ENCODE data around the gene SRGAP1. TPM values are rescaled to one million over a fixed set of nuclear protein-coding genes. Genes with fewer than 3 reads are reported as not detected.

The SRGAP1 gene
- total and polyA plus RNA-seq, 7 donors = 0.23 to 5.1 (median 1.5) TPM

DNA sequence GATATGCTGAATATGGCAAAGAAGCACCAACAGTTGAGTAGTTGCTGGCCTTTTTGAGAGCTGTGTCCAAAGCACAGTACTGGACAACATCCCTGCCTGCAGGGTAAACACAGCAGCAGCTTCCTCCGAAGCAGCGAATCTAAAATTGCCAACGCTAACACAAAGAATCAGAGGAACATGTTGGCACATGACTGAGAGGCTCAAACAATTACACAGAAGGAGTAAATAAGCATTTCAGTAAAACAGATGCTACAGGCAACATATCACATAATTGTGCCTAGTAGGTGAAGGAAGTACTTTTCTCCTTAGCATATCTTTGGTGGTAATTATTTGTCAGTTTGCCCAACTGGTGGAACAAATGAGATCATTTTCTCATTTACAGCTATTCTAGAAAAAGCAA lies 325.5 kb downstream of the SRGAP1 start:
- Histone ChIP-seq H3K4me3 (no peak overlapping the region), H3K36me3 (ENCODE audit: insufficient read depth in 1 of 2, low read depth in 1 of 2) (no peaks in the 10 kb centered on the region), H3K9me3 (no peaks in the 10 kb centered on the region), H3K4me1 (no peaks in the 10 kb centered on the region), H3K27ac (no peak overlapping the region), H3K27me3 (ENCODE audit: insufficient read depth in 3 of 3, low read length in 2 of 3) (no peaks in the 10 kb centered on the region)
- WGBS, 3 donors = 20 to 33% (median 29%) methylated on average over 3 of the region's 3 CpGs
- no peak for DNase-seq
- ATAC-seq = no peak
- intact Hi-C loops (cut with DNase I) = no loop called here
- TF ChIP-seq, protein P1, sequence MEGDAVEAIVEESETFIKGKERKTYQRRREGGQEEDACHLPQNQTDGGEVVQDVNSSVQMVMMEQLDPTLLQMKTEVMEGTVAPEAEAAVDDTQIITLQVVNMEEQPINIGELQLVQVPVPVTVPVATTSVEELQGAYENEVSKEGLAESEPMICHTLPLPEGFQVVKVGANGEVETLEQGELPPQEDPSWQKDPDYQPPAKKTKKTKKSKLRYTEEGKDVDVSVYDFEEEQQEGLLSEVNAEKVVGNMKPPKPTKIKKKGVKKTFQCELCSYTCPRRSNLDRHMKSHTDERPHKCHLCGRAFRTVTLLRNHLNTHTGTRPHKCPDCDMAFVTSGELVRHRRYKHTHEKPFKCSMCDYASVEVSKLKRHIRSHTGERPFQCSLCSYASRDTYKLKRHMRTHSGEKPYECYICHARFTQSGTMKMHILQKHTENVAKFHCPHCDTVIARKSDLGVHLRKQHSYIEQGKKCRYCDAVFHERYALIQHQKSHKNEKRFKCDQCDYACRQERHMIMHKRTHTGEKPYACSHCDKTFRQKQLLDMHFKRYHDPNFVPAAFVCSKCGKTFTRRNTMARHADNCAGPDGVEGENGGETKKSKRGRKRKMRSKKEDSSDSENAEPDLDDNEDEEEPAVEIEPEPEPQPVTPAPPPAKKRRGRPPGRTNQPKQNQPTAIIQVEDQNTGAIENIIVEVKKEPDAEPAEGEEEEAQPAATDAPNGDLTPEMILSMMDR (IDR thresholded peaks at IDR 0.05) = no peak

DNA sequence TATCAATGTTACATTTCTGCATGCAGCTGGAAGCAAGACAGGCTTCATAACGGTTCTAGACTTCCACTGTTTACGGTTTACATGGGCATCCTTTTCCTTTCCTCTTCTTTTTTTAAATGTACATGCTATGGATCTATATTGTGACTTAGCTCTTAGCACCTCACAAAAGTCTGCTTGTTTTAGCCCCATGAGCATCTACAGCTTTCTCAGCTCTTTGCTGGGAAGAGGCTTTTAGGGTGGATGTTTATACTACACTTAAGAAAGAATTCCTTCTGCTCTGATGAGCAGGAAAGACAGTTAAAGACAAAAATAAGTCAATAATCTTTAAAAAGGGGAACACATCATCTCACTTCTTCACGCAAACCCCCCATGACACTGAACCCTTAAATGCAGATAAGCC lies 326.2 kb downstream of the SRGAP1 start:
- WGBS, 3 donors = 54 to 66% (median 64%) methylated on average over 3 of the region's 3 CpGs
- TF ChIP-seq, protein P1 (IDR thresholded peaks at IDR 0.05) = no peak
- Histone ChIP-seq H3K9me3 (no peaks in the 10 kb centered on the region), H3K4me3 (no peak overlapping the region), H3K36me3 (ENCODE audit: insufficient read depth in 1 of 2, low read depth in 1 of 2) (no peaks in the 10 kb centered on the region), H3K27me3 (ENCODE audit: insufficient read depth in 3 of 3, low read length in 2 of 3) (no peaks in the 10 kb centered on the region), H3K4me1 (no peaks in the 10 kb centered on the region), H3K27ac (no peak overlapping the region)
- intact Hi-C loops (cut with DNase I) = no loop called here
- DNase-seq (no peak), ATAC-seq (no peak)

DNA sequence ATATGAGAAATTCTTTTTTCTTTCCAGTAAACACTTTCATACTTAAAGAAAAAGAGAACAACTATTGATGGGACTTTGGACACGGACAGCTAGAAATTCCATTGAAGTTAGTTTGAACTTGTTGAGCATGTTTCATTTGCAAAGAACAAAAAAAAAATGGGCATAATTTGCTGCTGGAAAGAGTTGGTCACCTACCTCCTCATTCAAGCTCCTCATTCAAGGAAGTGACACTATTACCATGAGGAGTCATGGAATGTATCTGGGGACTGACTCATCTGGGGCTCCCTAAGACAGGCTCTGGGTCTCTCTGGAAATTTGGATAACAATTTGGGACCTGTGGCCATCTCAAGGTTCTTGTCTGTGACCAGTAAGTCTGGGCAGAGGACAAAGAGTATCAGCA lies 327.2 kb downstream of the SRGAP1 start:
- TF ChIP-seq, protein P1 (IDR thresholded peaks at IDR 0.05) = no peak
- H3K36me3 ChIP-seq (ENCODE audit: insufficient read depth in 1 of 2, low read depth in 1 of 2) = no peaks in the 10 kb centered on the region
- H3K9me3 ChIP-seq = no peaks in the 10 kb centered on the region
- 72 to 77% (median 76%) methylated on average over 1 of the region's 1 CpG for WGBS, 3 donors
- no peak overlapping the region for H3K4me3 ChIP-seq
- ATAC-seq = no peak
- no peak overlapping the region for H3K27ac ChIP-seq
- intact Hi-C loops (cut with DNase I) = no loop called here
- H3K4me1 ChIP-seq = no peaks in the 10 kb centered on the region
- no peak for DNase-seq
- H3K27me3 ChIP-seq (ENCODE audit: insufficient read depth in 3 of 3, low read length in 2 of 3) = no peaks in the 10 kb centered on the region

DNA sequence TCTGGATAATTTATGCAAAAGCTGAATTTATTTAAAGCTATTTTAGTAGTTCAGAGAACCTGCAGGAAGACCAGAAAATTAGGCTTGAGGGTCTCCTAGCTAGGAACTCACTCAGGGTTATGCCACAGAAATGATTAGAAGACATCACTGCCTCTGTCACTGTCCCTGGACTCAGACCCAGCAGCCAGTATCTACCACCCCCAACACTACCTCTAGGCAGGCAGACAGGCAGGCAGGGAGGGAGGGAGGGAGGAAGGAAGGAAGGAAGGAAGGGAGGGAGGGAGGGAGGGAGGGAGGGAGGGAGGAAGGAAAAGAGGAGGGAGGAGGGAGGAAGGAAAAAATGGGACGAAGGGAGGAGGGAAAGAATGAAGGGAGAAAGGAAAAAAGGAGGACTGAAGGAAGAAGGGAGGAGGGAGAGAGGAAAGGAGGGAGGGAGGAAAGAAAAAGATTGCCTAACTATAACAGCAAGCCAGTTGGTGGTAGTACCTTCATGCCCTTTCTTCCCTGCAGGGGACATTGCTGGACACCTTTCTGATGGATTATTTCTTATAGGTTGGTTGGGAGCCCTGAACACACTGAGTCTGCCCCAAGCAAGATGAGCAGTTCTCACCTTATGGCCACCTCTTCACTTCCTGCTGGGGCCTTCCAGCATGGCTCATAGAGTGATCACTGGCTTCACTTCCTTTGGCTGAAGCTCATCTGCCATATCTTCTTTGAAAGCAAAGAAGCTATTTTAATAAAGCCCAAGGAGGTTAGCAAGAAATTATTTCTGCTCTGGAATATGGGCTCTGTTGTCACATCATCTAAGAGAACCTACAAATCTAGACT lies 327.9 kb downstream of the SRGAP1 start:
- Histone ChIP-seq H3K36me3 (ENCODE audit: insufficient read depth in 1 of 2, low read depth in 1 of 2) (no peaks in the 10 kb centered on the region), H3K4me3 (no peak overlapping the region), H3K9me3 (no peaks in the 10 kb centered on the region), H3K4me1 (no peaks in the 10 kb centered on the region), H3K27me3 (ENCODE audit: insufficient read depth in 3 of 3, low read length in 2 of 3) (no peaks in the 10 kb centered on the region), H3K27ac (no peak overlapping the region)
- intact Hi-C loops (cut with DNase I) = no loop called here
- 30 to 55% (median 41%) methylated on average over 1 of the region's 1 CpG for WGBS, 3 donors
- ATAC-seq (no peak), DNase-seq (no peak)
- TF ChIP-seq, protein P1 (IDR thresholded peaks at IDR 0.05) = no peak

DNA sequence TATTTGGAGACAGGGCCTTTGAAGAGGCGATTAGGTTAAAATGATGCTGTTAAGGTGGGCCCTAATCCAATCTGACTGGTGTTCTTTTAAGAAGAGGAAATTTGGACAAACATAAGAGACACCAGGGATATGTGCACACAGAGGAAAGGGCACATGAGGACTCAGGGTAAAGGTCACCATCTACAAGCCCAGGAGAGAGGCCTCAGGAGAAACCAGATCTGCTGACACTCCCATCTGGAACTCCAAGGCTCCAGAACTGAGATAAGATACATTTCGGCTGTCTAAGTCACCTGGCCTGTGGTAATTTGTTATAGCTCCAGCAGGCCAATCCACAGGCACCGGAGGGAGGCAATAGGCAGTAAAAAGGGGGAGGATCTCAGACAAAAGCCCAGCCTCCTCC lies 329.0 kb downstream of the SRGAP1 start:
- no peak for ATAC-seq

More for the DNA sequence above, 329.0 kb downstream of the SRGAP1 start:
- Histone ChIP-seq H3K9me3 (no peaks in the 10 kb centered on the region), H3K36me3 (ENCODE audit: insufficient read depth in 1 of 2, low read depth in 1 of 2) (no peaks in the 10 kb centered on the region), H3K4me3 (no peak overlapping the region), H3K4me1 (no peaks in the 10 kb centered on the region), H3K27me3 (ENCODE audit: insufficient read depth in 3 of 3, low read length in 2 of 3) (no peaks in the 10 kb centered on the region), H3K27ac (no peak overlapping the region)
- TF ChIP-seq, protein P1 (IDR thresholded peaks at IDR 0.05) = no peak
- 65 to 89% (median 67%) methylated on average over 3 of the region's 3 CpGs for WGBS, 3 donors
- intact Hi-C loops (cut with DNase I) = no loop called here
- DNase-seq = no peak
